Stimulated activated CD4-positive, alpha-beta T cell treated with anti-CD3 and anti-CD28 coated beads, Interleukin-12 subunit alpha, Interleukin-12 subunit beta, amount 100 ng/mL, for 4 hours (primary cell): ENCODE results near the gene NLRP12.
"Not testable (repeated sequence)": the region's sequence is repeated elsewhere in the genome, so short reads cannot be mapped to it uniquely, and the experiment has no call there.

Experiments used
- DNase-seq: peaks from one replicate; pipeline ENCODE4 v3.0.0-alpha.2; 2020

NLRP12 gene

DNA sequence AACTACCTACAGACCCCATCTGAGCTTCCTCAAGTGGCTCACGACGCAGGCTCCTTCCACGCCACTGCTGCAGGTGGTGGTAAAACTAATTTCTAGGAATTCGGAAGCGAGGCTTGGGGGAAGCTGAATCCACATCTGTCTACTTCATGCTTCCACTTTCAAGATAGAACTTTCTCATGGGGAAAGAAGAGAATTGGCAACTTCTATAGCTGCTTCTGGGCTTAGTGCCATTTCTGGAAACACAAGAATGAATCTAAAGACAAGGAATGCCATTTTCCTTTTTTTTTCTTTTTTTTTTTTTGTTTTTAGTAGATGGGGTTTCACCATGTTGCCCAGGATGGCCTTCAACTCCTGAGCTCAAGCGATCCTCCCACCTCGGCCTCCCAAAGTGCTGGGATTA, 2.8 kb upstream of the NLRP12 start:
- no peak for DNase-seq

DNA sequence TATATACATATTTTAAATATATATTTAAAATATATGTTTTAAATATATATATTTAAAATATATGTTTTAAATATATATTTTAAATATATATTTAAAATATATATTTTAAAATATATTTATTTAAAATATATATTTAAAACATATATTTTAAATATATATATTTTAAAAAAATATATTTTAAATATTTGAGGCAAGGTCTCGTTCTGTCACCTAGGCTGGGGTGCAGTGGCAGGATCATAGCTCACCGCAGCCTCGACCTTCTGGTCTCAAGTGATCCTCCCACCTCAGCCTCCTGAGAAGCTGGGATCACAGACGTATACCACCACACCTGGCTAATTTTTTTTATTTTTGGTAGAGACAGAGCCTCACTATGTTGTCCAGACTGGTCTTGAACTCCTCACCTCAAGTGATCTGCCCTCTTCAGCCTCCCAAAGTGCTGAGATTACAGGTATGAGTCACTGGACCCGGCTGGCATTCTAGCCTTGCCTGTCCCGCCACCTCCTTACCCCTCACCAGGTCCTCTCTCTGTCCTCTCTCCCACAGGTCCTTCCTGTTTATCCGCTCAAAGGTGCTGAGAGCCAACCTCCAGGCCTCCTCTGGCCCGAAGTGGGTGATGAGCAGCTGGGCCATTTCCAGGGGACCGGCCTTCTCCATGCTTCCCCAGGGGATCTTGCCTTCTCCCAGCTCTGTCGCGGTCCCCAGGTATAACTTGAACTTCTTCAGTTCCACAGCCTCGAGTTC, 564 bp downstream of the NLRP12 start:
- no peak for DNase-seq

DNA sequence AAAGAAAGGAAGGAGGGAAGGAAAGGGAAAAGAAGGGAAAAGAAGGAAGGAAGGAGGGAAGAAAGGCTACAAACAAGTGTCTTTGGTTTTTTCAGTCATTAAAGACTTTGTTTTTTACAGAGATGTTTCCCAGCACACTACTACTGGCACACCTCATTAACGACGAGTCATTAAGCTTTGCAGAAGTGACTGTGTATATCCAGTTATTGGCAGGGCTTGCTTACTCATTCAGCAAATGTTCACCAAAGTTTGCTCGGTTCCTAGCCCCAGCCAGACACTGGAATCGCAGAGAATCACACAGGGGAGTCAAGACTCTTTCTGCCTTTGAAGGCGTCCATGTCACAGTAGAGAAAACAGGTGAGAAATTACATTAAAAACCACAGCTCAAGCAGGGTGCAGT, 4.3 kb downstream of the NLRP12 start:
- DNase-seq, result no peak

GRCh38 chr19:53818756-53819155, 5.4 kb downstream of the NLRP12 start:
- DNase-seq, result no peak

- no peak for DNase-seq
These were observed 10.1 kb downstream of the NLRP12 start for GRCh38 chr19:53813996-53814395.

DNA sequence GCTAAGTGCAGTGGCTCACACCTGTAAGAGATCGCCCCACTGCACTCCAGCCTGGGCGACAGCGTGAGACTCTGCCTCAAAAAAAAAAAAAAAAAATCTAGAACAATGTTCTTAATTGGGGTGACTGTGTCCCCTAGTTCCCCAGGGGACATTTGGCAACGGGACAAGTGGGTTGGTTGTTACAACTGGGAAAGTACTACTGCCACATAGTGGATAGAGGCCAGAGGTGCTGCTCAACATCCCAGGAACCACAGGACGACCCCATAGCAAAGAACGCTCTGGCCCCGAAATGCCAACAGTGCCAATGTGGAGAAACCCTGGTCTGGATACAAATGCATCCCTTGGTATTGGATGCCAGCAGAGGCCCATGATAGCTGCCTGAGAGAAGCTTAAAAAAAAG, 11.8 kb downstream of the NLRP12 start:
- no peak for DNase-seq

GRCh38 chr19:53810891-53811290, 13.2 kb downstream of the NLRP12 start:
- DNase-seq, result no peak

- no peak for DNase-seq
These were observed 13.9 kb downstream of the NLRP12 start for GRCh38 chr19:53810187-53810546.

GRCh38 chr19:53809518-53810186, 14.5 kb downstream of the NLRP12 start:
- no peak for DNase-seq

GRCh38 chr19:53808710-53809125, 15.4 kb downstream of the NLRP12 start:
- no peak for DNase-seq

GRCh38 chr19:53801257-53801656, 22.9 kb downstream of the NLRP12 start:
- no peak for DNase-seq

DNA sequence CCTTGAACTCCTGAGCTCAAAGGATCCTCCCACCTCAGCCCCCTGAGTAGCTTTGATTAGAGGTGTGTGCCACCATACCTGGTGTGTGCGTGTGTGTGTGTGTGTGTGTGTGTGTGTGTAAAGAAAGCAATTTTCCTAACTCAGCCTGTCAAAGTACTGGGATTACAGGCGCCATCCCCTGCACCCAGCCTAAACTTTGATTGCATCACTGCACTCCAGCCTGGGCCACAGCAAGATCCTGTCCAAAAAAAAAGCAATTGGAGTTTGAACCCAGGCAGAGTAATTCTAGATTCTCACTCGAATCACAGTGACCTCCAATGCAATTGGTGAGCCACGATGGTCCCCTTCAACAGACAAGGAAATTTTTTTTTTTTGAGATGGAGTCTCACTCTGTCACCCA, 29.1 kb downstream of the NLRP12 start:
- DNase-seq, result no peak

GRCh38 chr19:53792721-53793433, 31.2 kb downstream of the NLRP12 start:
- peak; percentile 67 for DNase-seq

DNA sequence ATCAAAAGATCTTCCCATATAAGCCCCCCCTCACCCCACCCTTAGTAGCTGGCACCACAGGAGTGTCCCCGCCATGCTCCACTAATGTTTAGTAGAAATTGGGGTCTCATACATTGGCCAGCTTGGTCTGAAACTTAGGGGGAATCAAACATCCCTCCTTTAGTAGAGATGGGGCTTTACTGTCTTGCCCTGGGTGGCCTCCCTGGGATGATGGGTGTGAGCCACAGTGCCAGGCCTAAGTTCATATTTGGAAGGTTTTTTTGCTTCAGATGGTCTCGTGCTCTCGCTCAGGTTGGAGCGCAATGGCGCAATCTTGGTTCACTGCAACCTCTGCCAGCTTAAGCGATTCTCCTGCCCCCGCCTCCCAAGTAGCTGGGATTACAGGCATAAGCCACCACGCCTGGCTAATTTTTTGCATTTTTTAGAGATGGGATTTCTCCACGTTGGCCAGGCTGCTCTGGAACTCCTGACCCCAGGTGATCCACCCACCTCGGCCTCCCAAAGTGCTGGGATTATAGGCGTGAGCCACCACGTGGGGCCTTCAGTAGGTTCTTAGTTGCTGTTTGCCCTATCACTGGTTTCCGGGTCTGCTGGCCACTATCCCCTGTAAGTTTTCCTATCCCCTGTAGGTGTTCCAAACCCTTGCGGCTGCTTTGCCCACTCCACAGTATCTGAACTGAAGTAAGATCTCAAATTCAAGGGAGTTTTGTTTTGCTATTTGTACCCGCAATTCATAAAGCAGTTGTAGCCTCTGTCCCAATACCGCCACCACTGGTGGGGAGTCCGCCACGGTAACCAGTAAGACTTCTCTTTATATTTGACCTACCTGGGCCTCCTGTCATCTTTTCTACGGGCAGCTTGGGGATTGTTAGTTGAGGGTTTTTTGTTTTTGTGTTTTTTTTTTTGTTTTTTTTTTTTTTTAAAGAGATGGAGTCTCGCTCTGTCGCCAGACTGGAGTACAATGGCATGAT, 34.1 kb downstream of the NLRP12 start:
- DNase-seq, result no peak

GRCh38 chr19:53787266-53787665, 36.8 kb downstream of the NLRP12 start:
- no peak for DNase-seq

- DNase-seq, result no peak
These were observed 37.4 kb downstream of the NLRP12 start for GRCh38 chr19:53786744-53787143.

- no peak for DNase-seq
These were observed 38.8 kb downstream of the NLRP12 start for GRCh38 chr19:53785196-53785889.

GRCh38 chr19:53782698-53783097, 41.4 kb downstream of the NLRP12 start:
- DNase-seq, result no peak

DNA sequence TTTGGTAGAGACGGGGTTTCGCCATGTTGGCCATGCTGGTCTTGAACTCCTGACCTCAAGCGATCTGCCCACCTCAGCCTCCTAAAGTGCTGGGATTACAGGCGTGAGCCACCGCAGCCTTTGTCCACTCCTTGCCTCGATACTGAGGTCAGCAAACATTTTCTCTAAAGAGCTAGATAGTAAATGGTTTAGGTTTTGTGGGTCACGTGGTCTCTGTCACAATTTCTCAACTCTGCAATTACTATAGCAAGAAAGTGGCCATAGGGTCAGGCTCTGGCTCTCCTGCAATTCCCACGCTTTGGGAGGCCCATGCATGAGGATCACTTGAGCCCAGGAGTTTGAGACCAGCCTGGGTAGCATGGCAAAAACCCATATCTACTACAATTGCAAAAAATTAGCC, 42.8 kb downstream of the NLRP12 start:
- DNase-seq, result not testable (repeated sequence)

DNA sequence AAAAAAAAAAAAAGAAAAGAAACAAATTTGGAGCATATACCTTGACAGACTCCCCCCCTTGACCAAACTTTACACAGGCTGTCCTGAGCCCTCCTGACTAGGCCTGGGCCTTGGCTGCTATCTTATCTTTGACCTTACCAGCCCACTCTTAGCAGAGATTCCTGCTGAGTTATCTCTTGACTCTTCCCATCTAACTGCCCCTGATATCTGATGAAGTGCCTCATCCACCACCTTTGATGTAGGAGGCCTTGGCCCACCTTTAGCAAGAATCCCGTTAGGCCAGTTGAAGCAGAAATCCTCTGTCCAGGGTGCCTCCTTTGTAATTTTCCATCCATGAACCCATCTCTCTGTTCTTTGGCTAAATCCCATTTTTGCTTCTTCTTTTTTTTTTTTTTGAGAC, 43.6 kb downstream of the NLRP12 start:
- no peak for DNase-seq

GRCh38 chr19:53775524-53775923, 48.6 kb downstream of the NLRP12 start:
- DNase-seq, result no peak

GRCh38 chr19:53774491-53774890, 49.6 kb downstream of the NLRP12 start:
- DNase-seq, result not testable (repeated sequence)
